H9 (cell line): ENCODE measurements around the gene TTBK1. TPM values are rescaled to one million over a fixed set of nuclear protein-coding genes. Genes with fewer than 3 reads are reported as not detected.

Source experiments
- DNase-seq: peaks from one replicate; pipeline ENCODE4 v3.0.0-alpha.2; 2017
- H2AFZ ChIP-seq: one replicate; pipeline ENCODE4 v1.6.1; 2013; ENCODE audit warnings: mild to moderate bottlenecking, low read length, control low read depth, moderate library complexity
- H2AK5ac ChIP-seq: 2 replicates; pipeline ENCODE4 v1.6.1; 2013; ENCODE audit warnings: low read length, control low read depth, mixed read lengths; ENCODE audit not compliant: insufficient read length
- H2BK120ac ChIP-seq: one replicate; pipeline ENCODE4 v1.6.1; 2013; ENCODE audit warnings: low read depth, mild to moderate bottlenecking, low read length, control low read depth, inconsistent platforms; ENCODE audit not compliant: poor library complexity, severe bottlenecking
- H2BK12ac ChIP-seq: 2 replicates; pipeline ENCODE4 v1.6.1; 2013; ENCODE audit warnings: low read length, control low read depth, mixed read lengths, low read depth; ENCODE audit not compliant: insufficient read length
- H2BK15ac ChIP-seq: 2 replicates; pipeline ENCODE4 v1.6.1; 2013; ENCODE audit warnings: low read depth, low read length, control low read depth
- H2BK20ac ChIP-seq: one replicate; pipeline ENCODE4 v1.6.1; 2013; ENCODE audit warnings: low read depth, mild to moderate bottlenecking, low read length, control low read depth, inconsistent platforms; ENCODE audit not compliant: poor library complexity, severe bottlenecking
- H2BK5ac ChIP-seq: 2 replicates; pipeline ENCODE4 v1.6.1; 2013; ENCODE audit warnings: low read length, control low read depth, mixed read lengths; ENCODE audit not compliant: insufficient read length
- H3K14ac ChIP-seq: 2 replicates; pipeline ENCODE4 v1.6.1; 2013; ENCODE audit warnings: low read length, control low read depth; ENCODE audit not compliant: insufficient read depth
- H3K18ac ChIP-seq: 2 replicates; pipeline ENCODE4 v1.6.1; 2013; ENCODE audit warnings: low read depth, mild to moderate bottlenecking, mixed read lengths, low read length, control low read depth; ENCODE audit not compliant: insufficient read length
- H3K23ac ChIP-seq: 2 replicates; pipeline ENCODE4 v1.6.1; 2013; ENCODE audit warnings: low read length, control low read depth, mixed read lengths, low read depth; ENCODE audit not compliant: insufficient read length
- H3K23me2 ChIP-seq: 2 replicates; pipeline ENCODE4 v1.6.1; 2013; ENCODE audit warnings: low read depth, mild to moderate bottlenecking, mixed read lengths, low read length, control low read depth; ENCODE audit not compliant: insufficient read length, poor library complexity, severe bottlenecking
- H3K27ac ChIP-seq: 2 replicates; pipeline ENCODE4 v1.5.1; 2013; ENCODE audit warnings: low read length, control low read depth, mixed read lengths, low read depth; ENCODE audit not compliant: insufficient read length
- H3K27me3 ChIP-seq: 2 replicates; pipeline ENCODE4 v1.6.1; 2013; ENCODE audit warnings: low read length, control low read depth, inconsistent platforms; ENCODE audit not compliant: insufficient read depth
- H3K4ac ChIP-seq: 2 replicates; pipeline ENCODE4 v1.6.1; 2013; ENCODE audit warnings: low read depth, mild to moderate bottlenecking, control low read depth, inconsistent platforms, low read length, moderate library complexity
- H3K4me1 ChIP-seq: 2 replicates; pipeline ENCODE4 v1.6.1; 2013; ENCODE audit warnings: low read length, control low read depth, inconsistent platforms; ENCODE audit not compliant: insufficient read depth
- H3K4me2 ChIP-seq: 2 replicates; pipeline ENCODE4 v1.6.1; 2013; ENCODE audit warnings: low read length, control low read depth, mixed read lengths; ENCODE audit not compliant: insufficient read length, insufficient read depth
- H3K56ac ChIP-seq: 2 replicates; pipeline ENCODE4 v1.6.1; 2013; ENCODE audit warnings: low read depth, mild to moderate bottlenecking, mixed read lengths, low read length, control low read depth; ENCODE audit not compliant: insufficient read length
- H3K79me1 ChIP-seq: 2 replicates; pipeline ENCODE4 v1.6.1; 2013; ENCODE audit warnings: low read depth, mild to moderate bottlenecking, moderate library complexity, low read length, control low read depth, inconsistent platforms; ENCODE audit not compliant: insufficient read depth, poor library complexity, severe bottlenecking
- H3K79me2 ChIP-seq: 2 replicates; pipeline ENCODE4 v1.6.1; 2013; ENCODE audit warnings: low read length, control low read depth, inconsistent platforms; ENCODE audit not compliant: insufficient read depth
- H3K9ac ChIP-seq: 2 replicates; pipeline ENCODE4 v1.6.1; 2013; ENCODE audit warnings: low read length, control low read depth, mixed read lengths; ENCODE audit not compliant: insufficient read length; ENCODE audit errors: extremely low read depth
- H3K9me3 ChIP-seq: one replicate; pipeline ENCODE4 v1.6.1; 2013; ENCODE audit warnings: low read depth, low read length, inconsistent platforms; ENCODE audit not compliant: control insufficient read depth
- H3T11ph ChIP-seq: one replicate; pipeline ENCODE4 v1.6.1; 2013; ENCODE audit warnings: mild to moderate bottlenecking, low read length, control low read depth, inconsistent platforms
- H4K20me1 ChIP-seq: one replicate; pipeline ENCODE4 v1.6.1; 2013; ENCODE audit not compliant: control insufficient read depth, insufficient read length, insufficient read depth
- H4K5ac ChIP-seq: 2 replicates; pipeline ENCODE4 v1.6.1; 2013; ENCODE audit warnings: low read depth, mild to moderate bottlenecking, mixed read lengths, low read length, control low read depth; ENCODE audit not compliant: insufficient read length
- H4K8ac ChIP-seq: replicated peaks from 2 replicates; pipeline ENCODE4 v1.6.1; 2013; ENCODE audit warnings: low read length, control low read depth, mixed read lengths, low read depth; ENCODE audit not compliant: insufficient read length
- H4K91ac ChIP-seq: 2 replicates; pipeline ENCODE4 v1.6.1; 2013; ENCODE audit warnings: low read depth, mild to moderate bottlenecking, moderate library complexity, mixed read lengths, low read length, control low read depth; ENCODE audit not compliant: insufficient read length
- H3K27ac Mint-ChIP-seq, 3 experiments: 2 replicates in 2 of 3; 3 replicates in 1 of 3; pipeline ENCODE4 v1.8.0; 2020 to 2021; ENCODE audit warnings: mixed read lengths in 3 of 3, mild to moderate bottlenecking in 1 of 3, moderate library complexity in 1 of 3
- H3K27me3 Mint-ChIP-seq: 2 replicates; pipeline ENCODE4 v1.8.0; 2021; ENCODE audit warnings: low read depth, mild to moderate bottlenecking, moderate library complexity, mixed read lengths
- H3K36me3 Mint-ChIP-seq, 3 experiments: 2 replicates in 2 of 3; 3 replicates in 1 of 3; pipeline ENCODE4 v1.8.0; 2020 to 2021; ENCODE audit warnings: low read depth in 3 of 3, mixed read lengths in 3 of 3; ENCODE audit not compliant: insufficient read depth in 1 of 3
- H3K4me1 Mint-ChIP-seq, 2 experiments: 2 replicates each; pipeline ENCODE4 v1.8.0; 2020; ENCODE audit warnings: mixed read lengths in 2 of 2
- H3K4me3 Mint-ChIP-seq, 2 experiments: 2 replicates in 1 of 2; 3 replicates in 1 of 2; pipeline ENCODE4 v1.8.0; 2020 to 2021; ENCODE audit warnings: mild to moderate bottlenecking in 2 of 2, mixed read lengths in 2 of 2, moderate library complexity in 1 of 2
- H3K9me3 Mint-ChIP-seq, 2 experiments: 2 replicates in 1 of 2; 3 replicates in 1 of 2; pipeline ENCODE4 v1.8.0; 2020; ENCODE audit warnings: mild to moderate bottlenecking in 2 of 2, mixed read lengths in 2 of 2, moderate library complexity in 1 of 2
- CTCF ChIP-seq: fragments of 200-600 bp; sonication (generic); conservative IDR thresholded peaks from 3 replicates; pipeline ENCODE4 v1.8.0; 2021; ENCODE audit warnings: antibody characterized with exemption, mild to moderate bottlenecking
- WGBS: extraction: QIAGEN DNeasy Blood & Tissue Kit; methylation state at CpG from one replicate; pipeline ENCODE4 v1.1.7; 2013; ENCODE audit warnings: missing lambda C conversion rate, low lambda C conversion rate, mixed read lengths; ENCODE audit not compliant: insufficient read length; ENCODE audit errors: extremely low coverage; 5-methylcytosine and 5-hydroxymethylcytosine counted together
- total RNA-seq: library from RNA; stranded (reverse); gene quantifications from 2 replicates; pipeline ENCODE4 v1.2.1, GENCODE V29; 2021

TTBK1 gene
- total RNA-seq, 1 experiment from 2014 or later: 1.6 TPM

- no peak overlapping the region for H2BK12ac ChIP-seq
- H3K14ac ChIP-seq: no peak overlapping the region
- H3K9ac ChIP-seq: no peak overlapping the region
- H3K4me1 Mint-ChIP-seq: peaks cover 37 to 54% of the 10 kb centered on the region in 2 experiments
- no peak overlapping the region for H4K8ac ChIP-seq
- no peak overlapping the region for H2BK20ac ChIP-seq
- H3K27ac ChIP-seq: no peak overlapping the region
- no peak overlapping the region for H2BK120ac ChIP-seq
- no peak overlapping the region for H3T11ph ChIP-seq
- no peak overlapping the region for H3K4me2 ChIP-seq
- no peaks in the 10 kb centered on the region; a peak in 1 of 7 replicates for H3K36me3 Mint-ChIP-seq
- no peaks in the 10 kb centered on the region for H4K20me1 ChIP-seq
- H4K91ac ChIP-seq: no peak overlapping the region
- H2BK15ac ChIP-seq: no peak overlapping the region
- H3K56ac ChIP-seq: no peak overlapping the region
- H2BK5ac ChIP-seq: no peak overlapping the region
- no peaks in the 10 kb centered on the region for H3K9me3 ChIP-seq
- H3K4me3 Mint-ChIP-seq: no peak overlapping the region
- H3K27me3 ChIP-seq: peaks cover 22% of the 10 kb centered on the region
- no peak for TF ChIP-seq CTCF
- H3K4ac ChIP-seq: no peak overlapping the region
- DNase-seq: no peak
- H3K79me2 ChIP-seq: no peaks in the 10 kb centered on the region
- peaks cover 10% of the 10 kb centered on the region for H3K23me2 ChIP-seq
- no CpG with 5 or more reads among the region's 8 CpGs for WGBS
- H2AFZ ChIP-seq: no peak overlapping the region
- no peaks in the 10 kb centered on the region for H3K79me1 ChIP-seq
- H3K18ac ChIP-seq: no peak overlapping the region
- H3K27ac Mint-ChIP-seq: no peak overlapping the region; a peak in 2 of 7 replicates
- no peak overlapping the region for H4K5ac ChIP-seq
- no peaks in the 10 kb centered on the region; a peak in 1 of 5 replicates for H3K9me3 Mint-ChIP-seq
- no peak overlapping the region for H2AK5ac ChIP-seq
- H3K4me1 ChIP-seq: peaks cover 10% of the 10 kb centered on the region; the same call in 1 of the 2 replicates
- H3K23ac ChIP-seq: no peak overlapping the region
- peaks cover 80% of the 10 kb centered on the region for H3K27me3 Mint-ChIP-seq
These were observed 28.0 kb downstream of the TTBK1 start for GRCh38 chr6:43271103-43271815.
